ENCODE data around the gene LRRC8D.

Gene LRRC8D

GRCh38 chr1:89834083-89834704, 13.4 kb downstream of the LRRC8D start:
- no peak for DNase-seq

DNA sequence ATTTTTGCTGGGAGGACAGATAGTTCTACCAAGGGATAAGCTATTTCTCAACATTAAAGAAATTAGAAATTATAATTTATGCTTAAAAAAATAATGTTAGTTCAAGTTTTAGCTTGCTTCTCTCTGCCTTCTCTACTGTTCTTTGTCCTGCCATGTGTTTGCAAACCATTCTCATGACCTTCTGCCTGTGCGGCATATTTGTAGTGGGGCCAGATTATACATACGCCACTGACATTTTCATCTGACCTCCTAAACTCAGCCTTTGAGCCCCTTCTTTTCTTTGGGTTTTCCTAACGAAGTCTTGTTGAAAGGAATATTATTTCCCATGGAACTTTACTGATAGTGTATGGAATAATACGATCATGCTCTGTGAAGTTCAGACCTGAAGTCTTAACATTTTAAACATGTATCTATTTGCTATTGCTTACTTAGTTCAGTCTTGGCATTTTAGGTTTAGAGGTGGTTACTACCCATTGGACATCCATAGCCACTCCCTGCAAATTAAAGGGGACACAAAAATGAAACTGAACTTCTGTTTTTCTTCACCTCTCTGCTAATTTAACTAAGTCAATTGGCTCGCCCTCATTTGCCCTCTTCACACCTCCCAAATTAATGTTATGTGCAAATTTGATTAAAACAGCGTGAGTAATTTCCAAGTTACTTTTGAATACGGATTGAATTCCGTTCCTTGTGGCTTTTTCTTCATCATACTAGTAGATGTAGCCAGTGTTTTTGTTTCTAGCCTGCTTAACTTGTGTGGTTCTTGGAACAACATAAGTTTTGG, 15.6 kb downstream of the LRRC8D start:
- no peak for DNase-seq

- no peak for DNase-seq
Measured at GRCh38 chr1:89837036-89837481, 16.2 kb downstream of the LRRC8D start.

GRCh38 chr1:89837510-89837909, 16.7 kb downstream of the LRRC8D start:
- DNase-seq = no peak

DNA sequence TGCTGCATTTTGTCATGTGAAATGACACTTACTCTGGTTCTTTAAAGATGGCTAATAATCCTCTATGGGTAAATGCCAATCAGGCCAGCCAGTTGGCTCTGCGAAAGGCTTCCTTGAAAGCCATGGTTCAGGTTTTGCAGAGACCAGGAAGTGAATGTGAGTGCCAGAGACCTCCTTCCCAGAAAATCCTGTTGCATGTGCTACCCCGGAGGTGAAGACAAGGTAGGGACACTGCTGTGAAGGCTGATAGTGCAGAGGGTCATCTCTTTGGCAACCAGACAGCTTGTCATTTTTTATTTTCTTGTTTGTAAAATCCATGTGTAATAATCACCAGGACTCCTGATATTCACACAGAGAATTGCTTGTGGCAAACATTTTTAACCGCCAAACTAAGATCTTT, 18.7 kb downstream of the LRRC8D start:
- DNase-seq = no peak

- no peak for DNase-seq
Measured at GRCh38 chr1:89841507-89841906, 20.7 kb downstream of the LRRC8D start.

DNA sequence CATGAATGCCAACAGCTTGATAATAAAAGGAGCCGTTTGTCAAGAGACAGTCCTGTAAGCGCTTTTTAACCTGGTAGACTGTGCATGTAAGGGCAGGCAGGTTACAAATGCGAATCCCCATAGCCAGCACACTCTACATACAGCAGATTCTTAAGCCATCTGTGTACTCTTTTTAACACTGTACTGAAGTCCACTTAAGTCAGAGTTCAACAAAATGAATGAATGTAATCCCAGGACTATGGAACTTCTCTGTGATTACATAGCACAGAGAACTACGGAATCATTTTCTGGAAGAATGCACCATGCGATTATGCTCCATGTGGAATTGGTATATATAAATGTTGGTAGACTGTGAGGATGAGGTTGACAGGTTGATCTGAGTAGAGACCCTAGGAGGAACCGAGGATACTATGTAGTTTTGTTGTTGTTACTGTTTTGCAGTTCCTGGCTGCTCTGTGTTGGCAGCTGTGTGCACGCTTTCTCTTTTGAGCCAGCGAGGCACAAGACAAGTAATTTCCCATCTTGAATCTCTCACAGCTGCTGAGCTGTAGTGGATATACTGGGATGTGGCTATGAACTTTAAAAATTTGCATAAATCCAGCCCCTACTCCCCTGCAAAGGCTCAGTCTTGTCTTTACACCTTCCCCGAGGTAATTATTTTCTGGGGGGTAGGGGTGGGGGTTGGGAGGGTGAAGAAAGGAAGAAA, 21.9 kb downstream of the LRRC8D start:
- no peak for DNase-seq

DNA sequence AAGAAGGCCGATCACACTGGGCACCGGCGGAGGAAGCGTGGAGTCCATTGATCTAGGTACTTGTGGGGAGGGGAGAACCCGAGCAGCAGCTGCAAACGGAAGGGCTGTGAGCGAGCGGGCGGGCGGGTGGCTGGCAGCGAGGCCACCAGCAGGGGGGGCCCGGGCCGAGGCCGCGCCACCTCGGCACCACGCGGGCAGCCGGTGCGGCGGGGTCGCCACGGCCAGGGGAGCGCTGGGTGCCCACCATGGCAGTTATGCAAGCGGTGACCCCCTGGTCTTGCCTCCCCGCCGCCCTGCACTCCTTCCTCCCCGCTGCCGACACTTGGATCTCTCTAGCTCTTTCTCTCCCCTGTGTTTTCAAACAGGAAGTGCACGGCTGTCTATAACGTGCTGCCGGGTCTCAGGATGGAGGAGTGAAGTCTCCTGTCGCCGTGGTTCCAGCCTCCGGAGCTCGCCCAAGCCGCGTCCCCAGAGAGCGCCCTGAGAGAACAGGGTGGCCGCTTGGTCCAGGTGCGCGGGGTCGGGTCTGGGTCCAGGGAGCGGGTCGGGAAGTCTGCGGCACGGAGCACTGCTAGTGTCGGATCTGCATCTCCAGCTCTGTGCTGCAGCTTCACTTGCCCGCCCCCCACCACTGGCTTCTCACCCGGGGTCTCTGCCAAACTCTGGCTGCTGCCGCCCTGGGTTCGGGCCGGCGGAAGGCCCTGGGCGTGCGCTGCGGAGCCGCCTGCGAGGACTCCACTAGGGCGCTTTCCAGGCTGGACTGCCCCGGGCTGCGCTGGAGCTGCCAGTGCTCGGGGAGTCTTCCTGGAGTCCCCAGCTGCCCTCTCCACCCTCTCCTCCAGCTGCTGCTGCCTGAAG, 22.7 kb downstream of the LRRC8D start:
- peak; percentile 81 for DNase-seq

GRCh38 chr1:89844241-89844807, 23.5 kb downstream of the LRRC8D start:
- DNase-seq = peak; percentile 55

- DNase-seq = no peak
Measured at GRCh38 chr1:89844860-89845259, 24.0 kb downstream of the LRRC8D start.

DNA sequence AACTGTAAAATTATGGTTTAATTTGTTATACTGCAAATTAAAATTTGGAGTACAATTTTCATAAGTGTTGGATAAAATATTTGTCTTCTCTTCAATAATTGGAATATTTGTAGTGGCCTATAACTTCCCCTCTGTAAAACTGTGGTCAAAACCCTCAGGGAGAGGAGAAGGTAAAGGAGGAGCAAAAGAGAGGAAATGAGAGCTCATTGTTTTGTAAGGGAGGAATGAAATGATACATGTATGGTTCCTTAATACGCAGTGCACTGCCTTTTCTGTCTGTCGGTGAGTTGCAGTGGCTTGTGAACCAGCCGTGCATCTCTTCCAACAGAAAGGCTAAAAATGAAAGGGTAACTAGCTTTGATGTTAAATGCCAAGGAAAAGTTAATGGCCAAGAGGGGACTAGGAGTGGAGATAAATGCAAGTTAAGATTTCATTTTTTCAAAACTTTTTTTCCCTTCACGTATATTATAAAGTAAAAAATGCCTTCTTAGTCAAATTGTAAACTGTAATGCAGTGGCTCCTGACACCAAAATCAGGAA, 26.4 kb downstream of the LRRC8D start:
- DNase-seq = no peak

DNA sequence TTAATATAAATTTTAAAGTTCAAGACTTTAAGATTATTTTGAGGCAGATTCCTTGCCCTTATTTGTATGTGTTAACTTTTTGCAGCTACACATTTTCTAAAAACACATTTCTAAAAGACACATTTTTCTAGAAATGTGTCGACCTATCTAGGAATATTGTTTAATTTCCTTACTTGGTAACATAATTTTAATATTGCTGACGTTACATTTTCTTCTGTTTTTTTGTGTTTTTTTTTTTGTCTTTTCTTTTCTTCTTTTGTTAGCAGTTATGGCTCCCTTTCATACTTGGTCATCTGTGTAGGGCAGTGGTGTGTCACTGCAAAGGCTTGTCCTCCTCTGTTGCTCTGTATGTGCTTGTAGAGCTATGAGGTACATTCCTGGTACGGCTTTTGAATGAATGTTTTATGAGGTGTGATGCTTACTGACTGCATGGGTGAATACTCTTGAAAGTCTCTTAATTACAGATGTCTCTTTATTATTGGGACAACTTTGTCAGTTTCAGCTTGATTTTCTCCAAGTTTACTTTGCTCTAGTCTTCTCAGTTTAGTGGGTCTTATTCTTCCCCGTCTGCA, 30.1 kb downstream of the LRRC8D start:
- no peak for DNase-seq

GRCh38 chr1:89854140-89854539, 33.3 kb downstream of the LRRC8D start:
- DNase-seq = no peak

GRCh38 chr1:89855413-89856123, 34.7 kb downstream of the LRRC8D start:
- DNase-seq = no peak

GRCh38 chr1:89863165-89863830, 42.5 kb downstream of the LRRC8D start:
- DNase-seq = no peak

GRCh38 chr1:89865498-89866382, 44.9 kb downstream of the LRRC8D start:
- no peak for DNase-seq

DNA sequence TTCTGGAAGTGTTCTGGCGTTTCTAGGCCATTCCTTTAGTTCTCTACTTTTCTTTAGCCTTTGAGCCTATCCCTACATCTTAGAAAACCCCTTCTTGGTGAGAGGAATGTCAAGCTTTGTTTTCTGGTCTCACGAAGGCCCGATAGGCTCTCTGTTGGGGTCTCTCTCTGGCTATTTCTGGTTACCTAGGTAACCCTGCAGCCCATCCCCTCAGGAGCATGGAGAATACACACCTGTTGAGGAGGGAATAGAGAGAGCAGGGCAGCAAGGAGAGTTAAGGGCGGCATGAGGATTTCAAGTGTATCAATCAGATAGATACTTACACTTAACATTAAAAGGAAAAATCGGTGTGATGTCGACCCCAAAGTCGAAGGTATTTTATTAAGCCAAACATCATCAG, 45.7 kb downstream of the LRRC8D start:
- no peak for DNase-seq

- no peak for DNase-seq
Measured at GRCh38 chr1:89870998-89871397, 50.2 kb downstream of the LRRC8D start.

DNA sequence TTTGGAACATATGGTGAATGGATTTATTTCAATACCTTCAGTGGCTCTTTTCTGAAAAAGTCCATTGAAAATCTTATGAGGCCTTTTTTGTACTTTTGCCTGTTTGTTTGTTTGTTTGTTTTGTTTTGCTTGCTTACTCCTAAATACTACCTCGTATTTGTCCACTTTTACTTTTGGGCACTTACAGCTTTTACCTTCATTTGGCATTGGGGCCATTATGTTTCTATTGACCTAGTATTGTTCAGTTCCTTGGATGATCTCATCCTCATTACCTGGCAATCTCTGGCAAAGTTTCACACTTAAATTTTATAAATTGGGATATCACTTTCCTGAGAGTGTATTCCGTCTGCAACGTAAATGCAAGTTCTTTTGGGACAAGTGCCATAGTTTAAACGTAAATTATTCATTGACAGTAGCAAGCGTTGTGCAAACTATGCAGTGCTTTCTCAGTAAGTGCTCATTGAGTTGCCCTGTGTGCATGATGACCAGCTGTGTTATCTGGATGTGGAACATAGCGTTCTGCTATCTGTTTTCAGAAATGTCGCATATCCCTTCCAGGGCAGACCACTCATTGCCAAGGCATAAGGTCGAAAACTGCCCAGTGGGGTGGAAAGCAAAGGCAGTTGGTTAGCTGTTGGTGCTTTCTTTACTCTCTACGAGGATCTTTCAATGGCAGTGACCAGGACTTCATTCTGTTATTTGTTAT, 51.1 kb downstream of the LRRC8D start:
- DNase-seq = no peak
